Nephron progenitor cell (in vitro differentiated cells): Measurements from ENCODE around the gene GMDS.

ENCODE experiments used
- DNase-seq: peaks from one replicate; pipeline ENCODE4 v3.0.0; 2021
- H3K27ac Mint-ChIP-seq: 2 replicates; pipeline ENCODE4 v1.8.0; 2021; ENCODE audit warnings: mild to moderate bottlenecking, moderate library complexity, mixed read lengths
- H3K27me3 Mint-ChIP-seq: 2 replicates; pipeline ENCODE4 v1.8.0; 2021; ENCODE audit warnings: mild to moderate bottlenecking, low read depth, mixed read lengths; ENCODE audit not compliant: poor library complexity
- H3K36me3 Mint-ChIP-seq: 2 replicates; pipeline ENCODE4 v1.8.0; 2021; ENCODE audit warnings: low read depth, mixed read lengths
- H3K4me1 Mint-ChIP-seq: 2 replicates; pipeline ENCODE4 v1.8.0; 2021; ENCODE audit warnings: mixed read lengths
- H3K4me3 Mint-ChIP-seq: 2 replicates; pipeline ENCODE4 v1.8.0; 2021; ENCODE audit warnings: mild to moderate bottlenecking, moderate library complexity, mixed read lengths
- H3K9me3 Mint-ChIP-seq: 2 replicates; pipeline ENCODE4 v1.8.0; 2021; ENCODE audit warnings: mild to moderate bottlenecking, moderate library complexity, mixed read lengths
- TF ChIP-seq, protein P1 (sequence below): fragments of 200-600 bp; sonication (generic); IDR thresholded peaks from 2 replicates; pipeline ENCODE4 v1.5.0; 2021; ENCODE audit warnings: antibody characterized with exemption

Gene GMDS

GRCh38 chr6:1864496-1864895 is 380.9 kb downstream of the GMDS start:
- TF ChIP-seq, protein P1, sequence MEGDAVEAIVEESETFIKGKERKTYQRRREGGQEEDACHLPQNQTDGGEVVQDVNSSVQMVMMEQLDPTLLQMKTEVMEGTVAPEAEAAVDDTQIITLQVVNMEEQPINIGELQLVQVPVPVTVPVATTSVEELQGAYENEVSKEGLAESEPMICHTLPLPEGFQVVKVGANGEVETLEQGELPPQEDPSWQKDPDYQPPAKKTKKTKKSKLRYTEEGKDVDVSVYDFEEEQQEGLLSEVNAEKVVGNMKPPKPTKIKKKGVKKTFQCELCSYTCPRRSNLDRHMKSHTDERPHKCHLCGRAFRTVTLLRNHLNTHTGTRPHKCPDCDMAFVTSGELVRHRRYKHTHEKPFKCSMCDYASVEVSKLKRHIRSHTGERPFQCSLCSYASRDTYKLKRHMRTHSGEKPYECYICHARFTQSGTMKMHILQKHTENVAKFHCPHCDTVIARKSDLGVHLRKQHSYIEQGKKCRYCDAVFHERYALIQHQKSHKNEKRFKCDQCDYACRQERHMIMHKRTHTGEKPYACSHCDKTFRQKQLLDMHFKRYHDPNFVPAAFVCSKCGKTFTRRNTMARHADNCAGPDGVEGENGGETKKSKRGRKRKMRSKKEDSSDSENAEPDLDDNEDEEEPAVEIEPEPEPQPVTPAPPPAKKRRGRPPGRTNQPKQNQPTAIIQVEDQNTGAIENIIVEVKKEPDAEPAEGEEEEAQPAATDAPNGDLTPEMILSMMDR, result no peak
- H3K27me3 Mint-ChIP-seq, result peaks cover 4% of the 10 kb centered on the region
- peak overlapping the region; percentile 63 for H3K4me3 Mint-ChIP-seq
- DNase-seq, result peak; percentile 50
- H3K9me3 Mint-ChIP-seq, result no peaks in the 10 kb centered on the region
- H3K4me1 Mint-ChIP-seq, result peaks cover 83% of the 10 kb centered on the region
- no peaks in the 10 kb centered on the region for H3K36me3 Mint-ChIP-seq
- H3K27ac Mint-ChIP-seq, result peak overlapping the region; percentile 39

GRCh38 chr6:1862411-1862810 is 383.0 kb downstream of the GMDS start:
- no peaks in the 10 kb centered on the region for H3K9me3 Mint-ChIP-seq
- no peak overlapping the region for H3K4me3 Mint-ChIP-seq
- H3K27ac Mint-ChIP-seq, result no peak overlapping the region
- no peaks in the 10 kb centered on the region for H3K36me3 Mint-ChIP-seq
- peaks cover 79% of the 10 kb centered on the region for H3K4me1 Mint-ChIP-seq
- DNase-seq, result no peak
- TF ChIP-seq, protein P1, result no peak
- peaks cover 9% of the 10 kb centered on the region for H3K27me3 Mint-ChIP-seq

DNA sequence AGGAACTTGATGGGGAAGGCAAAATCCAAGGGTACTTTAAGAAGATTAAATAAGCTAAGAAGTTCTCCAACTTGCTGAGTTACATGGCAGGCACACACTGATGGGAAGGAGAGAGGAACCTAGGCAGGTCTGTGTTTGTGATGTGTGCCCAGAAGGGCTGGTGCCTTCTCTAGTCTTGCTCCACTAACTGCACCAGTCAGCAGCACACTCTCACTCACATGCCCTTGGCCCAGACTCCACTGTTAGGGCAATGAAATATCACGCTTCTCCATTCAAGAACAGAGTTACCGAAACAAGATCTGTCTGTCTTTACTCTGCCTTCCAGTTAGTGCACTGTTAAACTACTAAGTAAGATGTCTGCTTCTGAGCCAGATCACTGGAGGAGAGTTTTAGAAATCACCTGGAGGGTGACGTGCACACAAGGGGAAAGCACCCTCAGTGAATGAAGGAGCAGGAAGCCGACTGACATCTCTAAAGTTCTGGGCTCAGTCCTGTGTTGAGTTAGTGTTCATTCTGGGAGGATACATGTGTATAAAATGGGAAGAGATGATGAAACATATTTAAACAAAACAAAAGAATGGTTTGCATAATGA is 384.6 kb downstream of the GMDS start:
- DNase-seq, result no peak
- Mint-ChIP-seq H3K36me3 (no peaks in the 10 kb centered on the region), H3K27me3 (peaks cover 9% of the 10 kb centered on the region), H3K27ac (no peak overlapping the region), H3K4me1 (peaks cover 72% of the 10 kb centered on the region), H3K4me3 (no peak overlapping the region), H3K9me3 (no peaks in the 10 kb centered on the region)
- TF ChIP-seq, protein P1, result no peak

DNA sequence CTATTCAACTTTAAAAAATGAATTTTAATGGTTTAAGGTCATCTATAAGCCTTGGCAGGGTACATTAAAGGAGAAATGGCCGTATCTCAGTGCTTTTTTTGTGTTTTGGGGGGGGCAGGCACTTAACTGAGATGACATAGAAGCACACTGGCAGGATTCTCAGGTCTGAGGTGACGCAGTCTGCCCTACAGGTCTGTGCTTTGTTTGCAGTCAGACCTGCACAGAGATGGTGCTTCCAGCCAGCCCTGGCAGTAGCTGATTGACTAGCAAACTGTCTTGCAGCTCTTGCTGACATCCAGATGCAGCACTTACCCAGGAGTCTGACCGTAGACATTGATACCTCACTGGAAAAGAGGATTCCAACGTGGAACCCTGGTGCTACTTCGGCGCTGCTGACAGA is 386.5 kb downstream of the GMDS start:
- Mint-ChIP-seq H3K36me3 (no peaks in the 10 kb centered on the region), H3K27ac (no peak overlapping the region), H3K4me3 (no peak overlapping the region), H3K9me3 (no peaks in the 10 kb centered on the region), H3K4me1 (peaks cover 52% of the 10 kb centered on the region), H3K27me3 (peaks cover 14% of the 10 kb centered on the region)
- DNase-seq, result no peak
- TF ChIP-seq, protein P1, result no peak

- H3K9me3 Mint-ChIP-seq, result no peaks in the 10 kb centered on the region
- no peaks in the 10 kb centered on the region for H3K36me3 Mint-ChIP-seq
- no peak overlapping the region for H3K4me3 Mint-ChIP-seq
- DNase-seq, result no peak
- no peak overlapping the region for H3K27ac Mint-ChIP-seq
- peaks cover 14% of the 10 kb centered on the region for H3K27me3 Mint-ChIP-seq
- peaks cover 45% of the 10 kb centered on the region for H3K4me1 Mint-ChIP-seq
- TF ChIP-seq, protein P1, result no peak
Observed at GRCh38 chr6:1858196-1858595, 387.2 kb downstream of the GMDS start.

- Mint-ChIP-seq H3K27me3 (peaks cover 23% of the 10 kb centered on the region), H3K27ac (no peak overlapping the region), H3K9me3 (no peaks in the 10 kb centered on the region), H3K4me3 (no peak overlapping the region), H3K36me3 (no peaks in the 10 kb centered on the region), H3K4me1 (peaks cover 33% of the 10 kb centered on the region)
- TF ChIP-seq, protein P1, result no peak
- no peak for DNase-seq
Observed at GRCh38 chr6:1856381-1856780, 389.0 kb downstream of the GMDS start.
